Right hindlimb (tissue), 1 donor: ENCODE measurements around the gene RNF217.
"Not testable (repeated sequence)": the region's sequence is repeated elsewhere in the genome, so short reads cannot be mapped to it uniquely, and the experiment has no call there.

ENCODE experiments used
- DNase-seq: peaks from one replicate; pipeline ENCODE4 v3.0.0-alpha.2; 2018

RNF217 gene

GRCh38 chr6:125066140-125066539 is 103.9 kb downstream of the RNF217 start:
- no peak for DNase-seq

DNA sequence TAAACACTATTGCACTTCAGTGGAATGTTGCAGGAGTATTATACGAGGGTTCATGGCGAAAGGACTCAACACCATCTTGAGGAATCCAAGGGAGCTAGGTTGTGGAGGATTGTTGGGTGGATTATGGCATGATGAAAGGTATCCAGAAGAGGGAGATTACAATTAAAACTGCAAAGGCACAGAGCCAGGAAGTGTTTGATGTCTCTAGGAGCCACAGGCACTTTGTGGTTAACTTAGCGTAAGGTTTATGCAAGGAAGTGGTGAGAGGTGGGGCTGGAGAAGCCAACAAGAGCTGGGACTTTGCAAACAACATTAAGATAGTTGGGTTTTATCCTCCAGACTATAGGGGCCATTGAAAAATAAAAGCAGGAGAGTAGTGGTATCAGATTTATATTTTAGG is 104.7 kb downstream of the RNF217 start:
- no peak for DNase-seq

GRCh38 chr6:125067552-125067951 is 105.3 kb downstream of the RNF217 start:
- DNase-seq = no peak

- no peak for DNase-seq
Observed at GRCh38 chr6:125073071-125073470, 110.8 kb downstream of the RNF217 start.

DNA sequence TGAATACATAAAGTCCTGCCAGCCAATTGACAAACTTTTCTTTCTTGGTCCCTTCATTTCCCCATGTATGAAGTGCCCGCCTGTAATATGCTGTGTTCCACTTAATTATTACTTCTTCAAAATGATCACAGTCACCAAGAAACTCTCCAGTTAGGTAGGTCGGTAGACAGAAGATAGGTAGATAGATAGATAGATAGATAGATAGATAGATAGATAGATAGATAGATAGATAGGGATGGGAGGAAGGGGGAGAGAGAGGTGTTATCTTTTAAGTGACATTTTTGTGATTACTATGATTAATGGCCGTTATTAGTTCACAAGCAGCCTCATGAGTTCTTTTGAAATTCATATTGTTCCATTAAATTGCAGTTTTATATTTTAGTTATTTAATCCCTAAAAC is 111.9 kb downstream of the RNF217 start:
- DNase-seq = no peak

GRCh38 chr6:125075073-125075472 is 112.8 kb downstream of the RNF217 start:
- DNase-seq = not testable (repeated sequence)

GRCh38 chr6:125075741-125076481 is 113.7 kb downstream of the RNF217 start:
- no peak for DNase-seq

GRCh38 chr6:125076482-125076742 is 114.2 kb downstream of the RNF217 start:
- no peak for DNase-seq

GRCh38 chr6:125077453-125077852 is 115.2 kb downstream of the RNF217 start:
- no peak for DNase-seq

GRCh38 chr6:125078602-125079321 is 116.5 kb downstream of the RNF217 start:
- DNase-seq = no peak

- no peak for DNase-seq
Observed at GRCh38 chr6:125082908-125083683, 120.9 kb downstream of the RNF217 start.

DNA sequence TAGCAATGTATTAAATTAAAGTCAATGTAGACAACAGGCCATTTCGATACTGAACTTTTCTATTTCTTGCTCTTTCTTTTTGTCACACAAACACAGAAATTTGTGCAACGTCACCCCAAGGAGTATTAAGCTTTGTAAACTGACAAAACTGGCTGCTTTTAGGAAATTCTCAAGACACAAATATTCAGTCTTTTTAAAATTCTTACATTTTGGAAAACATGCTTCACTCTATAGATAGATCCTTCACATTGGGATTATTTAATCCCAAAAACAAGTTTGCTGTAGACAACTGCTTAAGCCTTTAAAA is 121.4 kb downstream of the RNF217 start:
- DNase-seq = no peak

GRCh38 chr6:125086716-125087115 is 124.5 kb downstream of the RNF217 start:
- no peak for DNase-seq

GRCh38 chr6:125088963-125089362 is 126.7 kb downstream of the RNF217 start:
- no peak for DNase-seq

DNA sequence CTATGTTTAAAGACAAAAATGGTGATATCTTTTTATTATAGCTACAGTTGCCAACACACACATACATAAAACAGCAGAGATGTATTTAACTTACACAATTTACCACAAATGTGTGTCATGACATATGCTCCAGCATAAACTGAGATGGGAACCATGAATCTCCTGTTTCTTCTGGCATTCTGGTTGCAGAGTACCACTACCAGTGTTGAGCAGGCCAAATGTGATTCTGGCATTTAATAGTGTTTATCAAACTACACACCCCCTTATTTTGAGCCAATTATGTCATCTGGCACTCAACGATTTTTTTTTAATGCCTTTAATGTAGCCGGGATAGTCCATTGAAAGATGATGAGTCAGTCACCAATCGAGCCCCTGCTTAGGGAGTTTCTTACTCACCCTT is 132.3 kb downstream of the RNF217 start:
- DNase-seq = no peak

DNA sequence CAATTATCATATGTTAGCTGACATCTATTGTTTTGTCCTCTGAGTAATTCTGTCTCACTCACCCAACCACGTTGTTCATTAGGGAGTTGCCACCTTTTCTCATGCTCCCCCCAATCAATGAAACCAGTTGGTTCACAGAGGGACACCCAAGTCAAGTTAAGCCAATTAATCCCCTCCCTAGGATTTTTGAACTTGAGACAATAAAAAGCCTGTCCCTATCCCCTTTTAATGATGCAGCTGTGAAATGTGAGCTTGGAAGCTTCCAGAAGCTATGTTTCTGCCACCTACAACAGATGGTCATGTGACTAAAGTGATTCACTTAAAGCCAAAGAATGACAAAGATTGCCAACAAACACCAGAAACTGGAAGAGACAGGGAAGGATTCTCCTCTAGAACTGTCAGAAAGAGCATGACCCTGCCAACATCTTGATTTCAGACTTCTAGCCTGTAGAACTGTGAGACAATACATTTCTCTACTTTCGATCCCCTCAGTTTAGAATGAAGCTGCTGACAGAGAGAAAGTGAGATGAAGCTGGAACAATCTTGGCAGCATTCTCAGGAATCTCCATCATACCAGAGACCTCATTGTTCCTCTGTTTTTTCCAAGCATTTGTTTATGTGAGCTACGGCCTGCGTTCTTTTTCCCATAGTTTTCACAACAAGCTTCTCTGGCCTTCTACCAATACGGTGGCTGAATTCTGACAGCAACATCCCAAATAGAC is 133.5 kb downstream of the RNF217 start:
- DNase-seq = no peak

DNA sequence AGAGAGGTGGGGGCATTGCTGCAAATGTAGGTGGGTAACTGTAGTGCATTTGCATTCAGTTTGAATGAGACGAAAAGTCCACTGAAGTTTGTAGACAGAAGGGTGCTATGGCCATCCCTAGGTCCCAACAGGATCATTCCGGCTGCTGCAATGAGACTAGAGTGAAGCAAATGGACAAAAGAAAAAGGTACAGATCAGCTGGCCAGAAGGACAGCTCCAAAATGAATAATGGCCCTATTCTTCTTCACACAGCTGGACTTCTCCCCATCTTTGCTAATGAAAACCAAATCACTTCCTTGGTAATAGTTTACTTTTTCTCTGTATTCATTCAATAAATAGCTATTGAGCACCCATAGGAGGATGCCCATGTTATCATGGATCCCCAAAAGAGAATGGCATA is 134.9 kb downstream of the RNF217 start:
- DNase-seq = no peak

DNA sequence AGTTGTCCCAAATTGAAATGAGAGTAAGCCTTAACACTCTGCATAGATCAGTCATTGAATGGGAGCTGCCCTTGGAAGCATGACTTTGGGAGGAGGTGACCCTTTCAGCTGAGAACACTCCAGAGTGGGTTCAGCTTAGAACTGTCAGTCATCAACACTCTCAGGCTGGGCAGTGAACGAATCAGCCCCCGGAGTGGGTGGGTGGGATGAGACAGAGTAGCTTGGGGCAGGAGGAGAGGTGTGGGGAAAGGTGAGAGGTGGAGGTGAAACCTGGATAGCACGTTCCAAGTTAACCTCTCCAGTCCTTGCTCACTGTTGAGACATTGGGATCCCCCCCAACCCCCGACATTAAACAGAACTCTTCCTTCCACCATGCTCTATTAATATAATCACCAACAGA is 136.0 kb downstream of the RNF217 start:
- no peak for DNase-seq

DNA sequence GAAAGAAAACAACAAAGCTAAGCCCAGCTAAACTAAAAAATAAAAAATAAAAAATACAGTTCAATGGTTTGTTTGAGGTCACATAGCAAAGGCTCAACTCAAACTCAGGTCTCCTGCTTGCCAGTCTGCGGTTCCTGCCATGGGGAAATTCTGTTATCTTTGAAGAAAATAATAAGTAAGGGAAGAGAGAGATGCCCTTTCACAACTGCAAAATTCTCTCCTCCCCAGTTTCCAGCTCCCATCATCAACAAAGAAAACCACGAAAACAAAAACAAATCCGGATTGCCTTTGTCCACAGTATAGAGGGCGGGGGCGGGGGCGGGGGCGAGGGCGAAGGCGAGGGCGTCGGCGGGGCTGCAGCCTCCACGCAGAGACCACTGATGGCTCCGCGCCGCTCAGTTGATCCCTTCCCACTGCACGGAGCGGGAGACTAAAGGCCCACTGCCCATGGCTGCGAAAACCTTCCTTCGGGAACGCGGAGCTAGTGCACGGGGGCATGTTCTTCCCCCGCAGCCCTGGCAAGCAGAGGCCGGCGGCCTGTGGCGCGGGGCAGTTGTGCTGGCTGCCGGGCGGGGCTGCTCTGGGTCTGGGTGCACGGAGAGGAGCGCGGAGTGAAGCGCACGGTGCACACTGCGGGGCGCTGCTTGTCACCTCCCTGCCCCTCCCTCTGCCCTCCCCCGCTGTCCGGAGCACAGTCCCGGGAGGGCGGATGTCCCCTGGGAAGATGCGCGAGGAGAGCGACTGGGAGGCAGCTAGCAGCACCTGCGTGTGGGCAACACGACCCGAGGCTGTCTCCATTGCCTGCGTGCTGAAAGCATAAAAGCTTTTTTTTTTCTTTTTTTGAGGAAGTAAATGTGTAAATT is 137.2 kb downstream of the RNF217 start:
- peak; percentile 58 for DNase-seq

GRCh38 chr6:125100074-125100652 is 137.9 kb downstream of the RNF217 start:
- DNase-seq = no peak

GRCh38 chr6:125101128-125101527 is 138.9 kb downstream of the RNF217 start:
- no peak for DNase-seq

DNA sequence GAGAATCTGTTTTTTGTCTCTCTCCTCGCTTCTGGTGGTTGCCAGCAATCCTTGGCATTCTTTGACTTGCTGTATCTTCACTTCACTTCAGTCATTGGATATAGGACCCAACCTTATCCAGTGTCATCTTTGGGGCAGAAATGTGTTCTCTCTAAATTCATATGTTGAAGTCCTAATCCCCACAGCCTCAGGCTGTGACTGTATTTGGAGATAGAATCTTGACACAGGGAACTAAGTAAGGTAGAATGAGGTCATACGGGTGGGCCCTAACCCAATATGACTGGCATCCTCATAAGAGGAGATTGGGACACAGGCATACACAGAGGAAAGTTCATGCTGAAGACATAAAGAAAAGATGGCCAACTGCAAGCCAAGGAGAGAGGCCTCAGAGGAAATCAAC is 139.4 kb downstream of the RNF217 start:
- no peak for DNase-seq
